Stimulated activated naive CD8-positive, alpha-beta T cell treated with anti-CD3 and anti-CD28 coated beads, Interleukin-15, Interleukin-2, amounts not matched to agents 100 ng/mL and 50 ng/mL, for 24 hours (primary cell): ENCODE measurements around the gene BABAM2.

Experiments used
- H3K27ac Mint-ChIP-seq: one replicate; pipeline ENCODE4 v1.8.0; 2021; ENCODE audit warnings: mild to moderate bottlenecking, mixed read lengths
- H3K27me3 Mint-ChIP-seq: one replicate; pipeline ENCODE4 v1.8.0; 2021; ENCODE audit warnings: mixed read lengths
- H3K36me3 Mint-ChIP-seq: one replicate; pipeline ENCODE4 v1.8.0; 2021; ENCODE audit warnings: low read depth, mixed read lengths
- H3K4me1 Mint-ChIP-seq: one replicate; pipeline ENCODE4 v1.8.0; 2021; ENCODE audit warnings: low read depth, mixed read lengths
- H3K4me3 Mint-ChIP-seq: one replicate; pipeline ENCODE4 v1.8.0; 2021; ENCODE audit warnings: mild to moderate bottlenecking, mixed read lengths
- H3K9me3 Mint-ChIP-seq: one replicate; pipeline ENCODE4 v1.8.0; 2021; ENCODE audit warnings: mixed read lengths

BABAM2 gene

GRCh38 chr2:27890146-27890923, at the start of gene BABAM2, which contains the start of gene RBKS:
Gene BABAM2, plus strand, starts transcription at chr2:27890729. Its CDS starts 3,828 bp downstream, at chr2:27894557.
Gene RBKS, minus strand, starts transcription at chr2:27890387. Its CDS starts 42 bp downstream, at chr2:27890345.
- Mint-ChIP-seq H3K9me3 (no peaks in the 10 kb centered on the region), H3K4me1 (peaks cover 59% of the 10 kb centered on the region), H3K36me3 (peaks cover 24% of the 10 kb centered on the region), H3K27ac (peak within 1 kb of the TSS; percentile 100), H3K4me3 (peak within 1 kb of the TSS; percentile 91), H3K27me3 (peaks cover 3% of the 10 kb centered on the region)

GRCh38 chr2:27842894-27843293, 47.6 kb upstream of the BABAM2 start:
- Mint-ChIP-seq H3K36me3 (no peaks in the 10 kb centered on the region), H3K4me3 (no peak overlapping the region), H3K4me1 (no peaks in the 10 kb centered on the region), H3K27ac (no peak overlapping the region), H3K27me3 (no peaks in the 10 kb centered on the region), H3K9me3 (no peaks in the 10 kb centered on the region)

GRCh38 chr2:27843992-27844391, 46.5 kb upstream of the BABAM2 start:
- Mint-ChIP-seq H3K9me3 (no peaks in the 10 kb centered on the region), H3K36me3 (no peaks in the 10 kb centered on the region), H3K4me1 (no peaks in the 10 kb centered on the region), H3K27ac (no peak overlapping the region), H3K4me3 (no peak overlapping the region), H3K27me3 (no peaks in the 10 kb centered on the region)

GRCh38 chr2:27844821-27845255, 45.7 kb upstream of the BABAM2 start:
- Mint-ChIP-seq H3K4me1 (no peaks in the 10 kb centered on the region), H3K9me3 (no peaks in the 10 kb centered on the region)

GRCh38 chr2:27847333-27847732, 43.2 kb upstream of the BABAM2 start:
- Mint-ChIP-seq H3K27ac (no peak overlapping the region), H3K27me3 (no peaks in the 10 kb centered on the region), H3K9me3 (no peaks in the 10 kb centered on the region), H3K4me1 (no peaks in the 10 kb centered on the region), H3K4me3 (no peak overlapping the region), H3K36me3 (no peaks in the 10 kb centered on the region)

More at GRCh38 chr2:27844821-27845255, 45.7 kb upstream of the BABAM2 start:
- no peak overlapping the region for H3K4me3 Mint-ChIP-seq
- no peak overlapping the region for H3K27ac Mint-ChIP-seq
- no peaks in the 10 kb centered on the region for H3K36me3 Mint-ChIP-seq
- H3K27me3 Mint-ChIP-seq: no peaks in the 10 kb centered on the region

- Mint-ChIP-seq H3K9me3 (no peaks in the 10 kb centered on the region), H3K4me3 (no peak overlapping the region), H3K27me3 (no peaks in the 10 kb centered on the region), H3K4me1 (no peaks in the 10 kb centered on the region), H3K36me3 (no peaks in the 10 kb centered on the region), H3K27ac (no peak overlapping the region)
Observed at GRCh38 chr2:27849558-27850205, 40.8 kb upstream of the BABAM2 start.

- Mint-ChIP-seq H3K36me3 (no peaks in the 10 kb centered on the region), H3K27ac (no peak overlapping the region), H3K9me3 (peaks cover 5% of the 10 kb centered on the region), H3K27me3 (no peaks in the 10 kb centered on the region), H3K4me3 (no peak overlapping the region), H3K4me1 (peaks cover 22% of the 10 kb centered on the region)
Observed at GRCh38 chr2:27852691-27853090, 37.8 kb upstream of the BABAM2 start.

- Mint-ChIP-seq H3K27ac (no peak overlapping the region), H3K27me3 (no peaks in the 10 kb centered on the region), H3K4me3 (no peak overlapping the region), H3K36me3 (no peaks in the 10 kb centered on the region), H3K4me1 (peaks cover 22% of the 10 kb centered on the region), H3K9me3 (peaks cover 8% of the 10 kb centered on the region)
Observed at GRCh38 chr2:27854229-27854862, 36.2 kb upstream of the BABAM2 start.

- no peaks in the 10 kb centered on the region for H3K27me3 Mint-ChIP-seq
- peaks cover 8% of the 10 kb centered on the region for H3K9me3 Mint-ChIP-seq
- no peak overlapping the region for H3K27ac Mint-ChIP-seq
- H3K4me1 Mint-ChIP-seq: peaks cover 30% of the 10 kb centered on the region
- H3K4me3 Mint-ChIP-seq: no peak overlapping the region
- no peaks in the 10 kb centered on the region for H3K36me3 Mint-ChIP-seq
Observed at GRCh38 chr2:27855476-27855875, 35.1 kb upstream of the BABAM2 start.

GRCh38 chr2:27856386-27856785, 34.1 kb upstream of the BABAM2 start:
- Mint-ChIP-seq H3K4me3 (no peak overlapping the region), H3K4me1 (peaks cover 34% of the 10 kb centered on the region), H3K27ac (no peak overlapping the region), H3K9me3 (peaks cover 8% of the 10 kb centered on the region), H3K27me3 (no peaks in the 10 kb centered on the region), H3K36me3 (no peaks in the 10 kb centered on the region)

GRCh38 chr2:27856956-27857355, 33.6 kb upstream of the BABAM2 start:
- Mint-ChIP-seq H3K9me3 (peaks cover 8% of the 10 kb centered on the region), H3K4me3 (no peak overlapping the region), H3K27me3 (no peaks in the 10 kb centered on the region), H3K4me1 (peaks cover 34% of the 10 kb centered on the region), H3K27ac (no peak overlapping the region), H3K36me3 (no peaks in the 10 kb centered on the region)

- H3K4me3 Mint-ChIP-seq: no peak overlapping the region
- H3K4me1 Mint-ChIP-seq: peaks cover 34% of the 10 kb centered on the region
- no peaks in the 10 kb centered on the region for H3K27me3 Mint-ChIP-seq
- peaks cover 8% of the 10 kb centered on the region for H3K9me3 Mint-ChIP-seq
- no peaks in the 10 kb centered on the region for H3K36me3 Mint-ChIP-seq
- no peak overlapping the region for H3K27ac Mint-ChIP-seq
Observed at GRCh38 chr2:27857417-27858172, 32.9 kb upstream of the BABAM2 start.

GRCh38 chr2:27860111-27860510, 30.4 kb upstream of the BABAM2 start:
- Mint-ChIP-seq H3K27ac (no peak overlapping the region), H3K36me3 (no peaks in the 10 kb centered on the region), H3K4me1 (peaks cover 32% of the 10 kb centered on the region), H3K9me3 (peaks cover 8% of the 10 kb centered on the region), H3K27me3 (no peaks in the 10 kb centered on the region), H3K4me3 (no peak overlapping the region)

GRCh38 chr2:27863146-27863545, 27.4 kb upstream of the BABAM2 start:
- no peaks in the 10 kb centered on the region for H3K9me3 Mint-ChIP-seq
- no peaks in the 10 kb centered on the region for H3K27me3 Mint-ChIP-seq
- H3K4me3 Mint-ChIP-seq: no peak overlapping the region
- H3K4me1 Mint-ChIP-seq: peaks cover 12% of the 10 kb centered on the region
- H3K27ac Mint-ChIP-seq: no peak overlapping the region
- H3K36me3 Mint-ChIP-seq: no peaks in the 10 kb centered on the region
